ENCODE results near the gene BRSK2.
A peak's percentile ranks its signal among the peaks of the same experiment; 100 is the strongest.

BRSK2 gene

GRCh38 chr11:1484061-1484671 lies 94.4 kb downstream of the BRSK2 start:
- DNase-seq: peak; percentile 24

GRCh38 chr11:1484695-1485503 lies 95.2 kb downstream of the BRSK2 start:
- DNase-seq: peak; percentile 25

- DNase-seq: peak; percentile 13
These were observed 95.8 kb downstream of the BRSK2 start for GRCh38 chr11:1485504-1485885.

- peak; percentile 54 for DNase-seq
These were observed 96.5 kb downstream of the BRSK2 start, which contains the start of gene MOB2 for GRCh38 chr11:1486054-1486825. Gene MOB2 (minus strand): TSS chr11:1486779. CDS start chr11:1486556, 223 bp downstream.

GRCh38 chr11:1487091-1487850 lies 97.5 kb downstream of the BRSK2 start:
- DNase-seq: peak; percentile 21

GRCh38 chr11:1487851-1488574 lies 98.3 kb downstream of the BRSK2 start:
- peak; percentile 33 for DNase-seq

- peak; percentile 26 for DNase-seq
These were observed 98.9 kb downstream of the BRSK2 start for GRCh38 chr11:1488575-1489180.

GRCh38 chr11:1490651-1491050 lies 100.9 kb downstream of the BRSK2 start:
- DNase-seq: no peak

GRCh38 chr11:1491379-1491778 lies 101.6 kb downstream of the BRSK2 start:
- no peak for DNase-seq

GRCh38 chr11:1493650-1494244 lies 104.0 kb downstream of the BRSK2 start:
- no peak for DNase-seq

GRCh38 chr11:1494650-1495049 lies 104.9 kb downstream of the BRSK2 start:
- no peak for DNase-seq

GRCh38 chr11:1496091-1496760 lies 106.5 kb downstream of the BRSK2 start:
- no peak for DNase-seq

- DNase-seq: no peak
These were observed 107.0 kb downstream of the BRSK2 start for GRCh38 chr11:1496761-1497095.

- DNase-seq: no peak
These were observed 107.9 kb downstream of the BRSK2 start for GRCh38 chr11:1497600-1497999.

- DNase-seq: no peak
These were observed 108.5 kb downstream of the BRSK2 start for GRCh38 chr11:1498262-1498661.

GRCh38 chr11:1499261-1499890 lies 109.6 kb downstream of the BRSK2 start:
- no peak for DNase-seq

GRCh38 chr11:1499899-1500298 lies 110.2 kb downstream of the BRSK2 start:
- no peak for DNase-seq

- peak; percentile 15 for DNase-seq
These were observed 111.0 kb downstream of the BRSK2 start for GRCh38 chr11:1500466-1501420.
